OCI-LY3 (cell line): ENCODE measurements around the gene SH2B3.

Experiments
- CTCF ChIP-seq: fragments of 200-600, 300-600 bp; sonication (generic); IDR thresholded peaks from 2 replicates; pipeline ENCODE4 v1.5.1; 2014; ENCODE audit warnings: antibody characterized with exemption, low read length, low read depth
- EZH2phosphoT487 ChIP-seq: fragments of 200-600 bp; shearing (Covaris generic); IDR thresholded peaks from 2 replicates; pipeline ENCODE4 v1.6.1; 2018; ENCODE audit warnings: antibody characterized with exemption, mixed run types, low read depth

- TF ChIP-seq CTCF: no peak
- no peak for TF ChIP-seq EZH2phosphoT487
These were observed 37.9 kb downstream of the SH2B3 start for GRCh38 chr12:111443586-111443985.
